Skeletal muscle cell (primary cell): ENCODE measurements around the gene TSHR.
"Not testable (repeated sequence)": the region's sequence is repeated elsewhere in the genome, so short reads cannot be mapped to it uniquely, and the experiment has no call there.

Source experiments
- DNase-seq: peaks from one replicate; pipeline ENCODE4 v3.0.0-alpha.2; 2010; ENCODE audit warnings: low read depth
- H3K4me3 ChIP-seq: 2 replicates; pipeline ENCODE4 v1.5.1; 2011; ENCODE audit warnings: low read depth, mild to moderate bottlenecking, control low read depth, low read length, moderate library complexity

TSHR gene

DNA sequence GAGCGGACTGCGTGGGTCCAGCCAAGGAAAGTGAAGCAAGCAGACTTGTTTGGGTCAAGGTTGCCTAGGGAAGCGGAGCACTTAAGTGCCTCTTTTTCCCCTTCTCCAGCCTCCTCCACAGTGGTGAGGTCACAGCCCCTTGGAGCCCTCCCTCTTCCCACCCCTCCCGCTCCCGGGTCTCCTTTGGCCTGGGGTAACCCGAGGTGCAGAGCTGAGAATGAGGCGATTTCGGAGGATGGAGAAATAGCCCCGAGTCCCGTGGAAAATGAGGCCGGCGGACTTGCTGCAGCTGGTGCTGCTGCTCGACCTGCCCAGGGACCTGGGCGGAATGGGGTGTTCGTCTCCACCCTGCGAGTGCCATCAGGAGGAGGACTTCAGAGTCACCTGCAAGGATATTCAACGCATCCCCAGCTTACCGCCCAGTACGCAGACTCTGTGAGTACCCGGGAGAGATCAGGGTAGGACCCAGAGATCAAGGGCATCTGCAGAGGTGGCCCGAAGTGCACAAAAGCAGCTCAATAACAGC, at the start of gene TSHR:
TSHR (plus strand) TSS at position 206 of the 526 bp plus-strand sequence; CDS start at position 266, 60 bp downstream.
- no peak for DNase-seq
- peak within 1 kb of the TSS; percentile 64 for H3K4me3 ChIP-seq

DNA sequence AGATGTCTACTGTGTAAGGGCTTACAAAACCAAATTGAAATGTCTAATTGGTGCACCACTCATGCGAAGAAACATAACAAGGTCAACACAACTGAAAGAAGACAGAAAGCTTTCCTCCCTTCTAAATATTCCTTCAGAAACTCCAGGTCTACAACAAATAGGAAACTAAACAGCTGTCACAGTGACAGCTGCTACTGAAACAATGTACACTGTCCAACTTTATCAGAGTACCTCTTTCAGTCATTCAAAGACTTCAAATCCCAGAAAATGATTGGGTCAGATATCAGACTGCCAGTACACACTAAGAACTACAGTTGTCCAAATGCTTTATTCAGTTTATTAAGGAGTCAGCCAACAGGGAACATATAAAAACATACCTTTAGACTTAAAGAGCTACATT, 49.1 kb upstream of the TSHR start:
- H3K4me3 ChIP-seq = no peak overlapping the region
- peak; percentile 15 for DNase-seq

DNA sequence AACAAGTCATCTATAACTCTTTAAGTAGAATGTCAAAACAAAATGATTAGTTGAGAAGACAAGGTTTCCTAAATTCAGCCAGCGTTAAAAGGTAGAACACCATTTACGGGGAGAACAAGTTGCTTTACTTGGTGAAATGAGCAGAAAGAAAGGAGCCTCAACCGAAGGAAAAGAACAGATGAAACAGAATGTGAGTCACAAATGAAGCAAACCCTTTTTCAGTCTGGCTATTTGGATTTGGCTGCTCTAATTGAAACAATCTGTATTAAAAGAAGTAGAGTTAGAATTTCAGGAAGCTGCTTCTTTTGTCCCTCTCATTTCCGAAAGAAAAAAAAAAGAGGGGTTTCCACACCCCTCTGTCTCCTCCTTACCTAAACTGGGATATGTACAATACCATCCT, 48.5 kb upstream of the TSHR start:
- no peak overlapping the region for H3K4me3 ChIP-seq
- DNase-seq = no peak

DNA sequence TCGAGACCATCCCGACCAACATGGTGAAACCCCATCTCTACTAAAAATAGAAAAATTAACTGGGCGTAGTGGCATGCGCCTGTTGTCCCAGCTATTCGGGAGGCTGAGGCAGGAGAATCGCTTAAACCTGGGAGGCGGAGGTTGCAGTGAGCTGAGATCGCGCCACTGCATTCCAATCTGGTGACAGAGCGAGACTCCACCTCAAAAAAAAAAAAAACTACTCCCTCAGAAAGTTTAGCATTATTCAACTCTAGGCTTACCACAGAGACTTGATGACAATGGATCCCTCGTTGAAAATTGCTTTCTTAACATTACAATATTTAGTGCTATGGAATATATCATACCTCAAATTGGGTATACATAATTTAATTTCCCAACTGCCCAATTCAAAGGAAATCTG, 43.4 kb upstream of the TSHR start:
- not testable (repeated sequence) for DNase-seq, H3K4me3 ChIP-seq

DNA sequence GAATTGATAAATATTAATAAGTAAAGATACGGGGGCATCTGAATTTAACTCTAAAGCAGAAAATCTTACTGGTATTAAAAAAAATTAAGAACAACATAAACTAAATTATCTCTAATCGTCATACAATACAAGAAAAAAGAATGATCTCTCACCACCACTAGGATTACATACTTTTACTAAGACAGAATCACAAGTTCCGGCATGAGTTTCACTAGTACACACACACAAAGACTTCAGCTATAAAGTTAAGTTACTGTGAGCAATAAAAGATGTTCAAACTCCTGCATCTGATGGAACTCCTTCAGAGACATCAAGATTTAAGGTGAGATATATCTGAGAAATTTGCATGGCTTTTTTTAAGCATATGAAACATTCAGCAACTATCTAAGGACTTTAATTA, 35.8 kb upstream of the TSHR start:
- DNase-seq = no peak

DNA sequence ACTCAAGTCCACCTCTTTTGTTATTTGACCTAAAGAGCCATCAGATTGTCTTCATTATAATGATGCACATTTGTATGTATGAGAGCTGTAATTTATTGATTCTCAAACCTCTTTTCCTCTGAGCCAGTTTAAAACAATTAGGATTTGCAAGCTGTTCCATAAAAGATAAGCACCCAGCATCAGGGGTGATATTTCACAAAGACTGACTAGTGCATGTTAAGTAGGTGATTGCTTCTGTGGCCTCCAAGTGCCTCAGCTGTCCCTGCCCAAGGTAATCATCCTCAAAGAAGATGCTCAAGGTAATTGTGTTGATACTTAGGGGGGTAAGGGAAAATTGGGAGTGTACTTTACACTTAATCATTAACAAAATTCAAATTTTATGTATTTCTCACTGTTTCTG, 32.1 kb upstream of the TSHR start:
- DNase-seq = no peak
- H3K4me3 ChIP-seq = no peak overlapping the region

More for the DNA sequence above, 35.8 kb upstream of the TSHR start:
- no peak overlapping the region for H3K4me3 ChIP-seq

DNA sequence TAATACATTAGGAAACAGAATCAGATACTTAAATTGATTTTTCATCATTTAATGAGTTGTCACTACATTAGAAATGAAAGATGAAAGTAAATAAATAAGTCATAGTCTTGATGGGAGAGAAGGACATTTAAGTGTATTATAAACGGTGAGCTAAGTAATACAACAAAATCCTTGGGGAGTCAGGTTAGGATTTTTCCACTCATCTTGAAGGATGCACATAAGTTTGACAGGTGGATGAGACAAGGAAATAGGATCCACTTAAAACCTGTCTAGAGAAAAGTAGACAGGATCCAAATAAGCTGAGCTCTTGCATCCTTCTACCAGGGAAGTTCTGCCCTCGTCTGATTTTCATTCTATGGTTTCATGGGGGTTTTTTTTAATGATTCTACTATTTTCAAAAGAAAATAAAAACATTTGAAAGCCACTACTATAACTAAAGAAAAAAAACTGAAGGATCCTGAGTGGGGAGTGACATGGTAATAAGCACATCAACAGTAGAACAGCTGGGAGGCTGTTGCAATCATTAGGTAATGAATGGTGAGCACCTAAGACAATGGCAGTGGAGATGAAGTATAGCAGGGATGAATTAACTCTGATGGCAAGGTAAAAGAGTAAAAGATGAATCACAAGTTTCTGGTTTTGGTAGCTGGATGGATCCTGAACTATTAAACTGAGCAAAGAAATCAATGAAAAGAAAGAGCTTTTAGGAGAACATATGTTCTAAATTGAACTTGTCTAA, 30.9 kb upstream of the TSHR start:
- no peak overlapping the region for H3K4me3 ChIP-seq
- DNase-seq = no peak

DNA sequence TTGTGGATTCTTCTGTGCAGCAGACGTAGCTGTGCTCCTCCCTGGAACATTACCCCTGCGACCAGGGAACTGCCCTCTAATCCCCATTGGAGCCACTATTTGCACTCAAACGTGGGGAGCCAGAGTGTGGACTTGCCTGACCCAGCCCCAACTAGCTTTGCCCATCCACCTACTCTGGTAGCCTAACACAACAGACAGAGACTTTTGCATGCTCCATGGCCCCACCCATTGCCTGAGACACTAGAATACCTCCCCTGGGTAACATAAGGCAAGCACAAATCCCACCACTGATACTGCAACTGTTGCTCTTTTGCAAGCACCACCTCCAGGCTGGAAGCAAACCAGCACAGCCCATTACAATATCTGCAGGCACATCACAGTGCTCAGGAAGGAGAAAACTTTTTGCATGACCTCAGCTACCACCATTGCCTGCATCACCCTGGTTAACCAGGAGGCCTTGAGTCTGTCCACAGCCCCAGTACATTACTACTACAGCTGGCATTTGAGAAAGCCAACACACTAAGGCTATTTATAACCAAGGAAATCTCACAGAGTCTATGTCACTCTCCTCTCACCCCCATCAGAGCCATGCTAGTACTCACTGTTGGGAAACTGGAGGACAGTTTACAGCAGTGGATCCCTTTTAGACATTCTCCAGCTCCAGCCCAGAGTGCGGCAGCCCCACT, 28.9 kb upstream of the TSHR start:
- H3K4me3 ChIP-seq = no peak overlapping the region
- peak; percentile 73 for DNase-seq

DNA sequence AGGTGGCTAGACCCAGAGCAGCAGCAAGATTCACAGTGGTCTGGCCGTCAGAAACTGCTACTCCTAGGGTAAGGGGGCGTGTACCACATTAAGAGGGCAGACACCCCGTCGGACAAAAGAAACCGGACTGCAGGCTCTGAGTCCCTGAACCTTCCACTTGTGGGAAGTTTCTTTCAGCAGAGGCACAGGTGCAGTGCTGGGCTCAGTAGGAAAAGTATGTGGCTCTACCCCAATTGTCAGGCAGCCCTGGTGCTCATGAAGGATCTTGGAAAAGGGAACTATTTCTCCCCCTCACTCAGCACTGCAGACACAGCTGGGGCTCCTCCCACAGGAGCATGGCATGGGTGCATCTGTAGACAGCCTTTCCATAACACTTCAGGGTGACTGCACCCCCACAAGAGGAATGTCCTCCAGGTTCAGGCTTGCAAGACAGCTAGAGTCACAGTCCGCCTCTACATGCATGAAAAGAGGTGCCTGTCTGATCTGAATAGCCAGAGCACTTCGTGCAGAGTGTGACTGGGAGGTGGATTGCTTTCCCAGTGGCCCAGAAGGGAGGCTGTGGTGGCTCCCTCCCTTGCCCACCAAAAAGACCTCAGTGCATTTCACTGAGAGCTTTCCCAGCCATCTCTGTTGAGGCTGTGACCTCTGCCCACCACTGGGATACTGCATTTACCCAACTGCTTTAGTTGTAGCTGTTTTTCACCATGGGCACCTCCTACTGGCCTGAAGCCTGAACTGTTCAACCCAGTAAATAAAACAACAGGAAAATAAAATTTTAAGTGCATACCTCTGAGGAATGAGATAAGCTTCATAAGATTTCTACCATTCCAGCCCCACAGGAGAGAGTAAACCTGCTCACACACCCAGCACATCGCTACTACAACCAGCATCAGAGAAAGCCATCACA, 28.1 kb upstream of the TSHR start:
- DNase-seq = no peak
- H3K4me3 ChIP-seq = no peak overlapping the region

DNA sequence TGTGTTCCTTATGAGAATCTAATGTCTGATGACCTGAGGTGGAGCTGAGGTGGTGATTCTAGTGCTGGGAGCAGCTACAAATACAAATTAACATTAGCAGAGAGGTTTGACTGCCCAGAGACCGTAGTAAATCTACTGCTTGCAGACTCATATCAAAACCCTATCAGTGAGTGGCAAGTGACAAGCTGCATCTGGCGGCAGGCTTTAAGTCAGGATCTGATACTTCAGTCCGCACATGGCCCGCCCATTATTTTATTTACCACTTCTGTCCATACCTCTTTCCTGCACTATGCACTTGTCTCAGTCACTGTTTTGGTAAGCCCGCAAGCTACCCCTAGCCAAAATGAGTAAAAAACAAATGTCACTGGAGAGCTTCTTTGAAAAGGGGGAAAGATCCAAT, 25.3 kb upstream of the TSHR start:
- H3K4me3 ChIP-seq = no peak overlapping the region
- DNase-seq = no peak

DNA sequence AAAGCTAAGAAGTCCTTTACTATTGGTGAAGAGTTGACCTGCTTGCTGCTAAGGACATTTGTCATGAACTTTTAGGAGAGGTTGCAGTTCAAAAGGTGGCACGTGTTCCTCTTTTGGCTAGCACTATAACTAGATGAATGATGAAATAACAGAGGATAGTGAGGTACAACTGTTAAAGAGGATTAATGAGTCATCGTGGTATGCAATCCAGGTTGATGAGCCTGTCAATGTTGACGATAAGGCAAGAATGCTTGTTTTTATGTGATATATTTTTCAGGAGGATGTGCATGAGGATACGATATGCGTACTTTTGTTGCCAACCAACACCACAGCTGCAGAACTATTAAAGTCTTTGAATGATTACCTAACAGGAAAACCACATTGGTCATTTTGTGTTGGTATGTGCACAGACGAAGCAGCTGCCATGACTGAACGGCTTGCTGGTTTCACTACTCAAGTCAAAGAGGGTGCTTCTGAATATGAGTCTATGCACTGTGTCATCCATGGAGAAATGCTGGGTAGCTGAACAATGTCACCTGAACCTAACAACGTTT, 24.5 kb upstream of the TSHR start:
- peak; percentile 91 for DNase-seq
- no peak overlapping the region for H3K4me3 ChIP-seq

DNA sequence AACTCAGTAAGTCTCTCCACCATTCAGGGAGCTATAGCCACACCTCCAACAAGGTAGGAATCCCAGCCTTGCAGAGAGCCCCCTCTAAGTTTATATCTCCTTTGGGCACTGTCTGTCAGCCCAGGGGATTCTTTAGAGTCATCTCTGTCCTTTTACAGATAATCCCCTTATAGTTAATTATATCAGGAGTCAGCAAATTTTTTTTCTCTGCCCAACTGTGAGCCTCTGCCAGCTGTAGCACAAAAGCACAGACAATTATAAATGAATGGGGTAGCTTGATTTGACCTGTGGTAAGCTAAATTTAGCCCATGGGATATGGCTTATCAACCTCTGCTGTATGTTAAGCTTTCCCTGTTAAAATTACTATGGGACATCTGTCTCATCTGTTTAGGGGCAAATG, 22.1 kb upstream of the TSHR start:
- no peak for DNase-seq
- H3K4me3 ChIP-seq = no peak overlapping the region

DNA sequence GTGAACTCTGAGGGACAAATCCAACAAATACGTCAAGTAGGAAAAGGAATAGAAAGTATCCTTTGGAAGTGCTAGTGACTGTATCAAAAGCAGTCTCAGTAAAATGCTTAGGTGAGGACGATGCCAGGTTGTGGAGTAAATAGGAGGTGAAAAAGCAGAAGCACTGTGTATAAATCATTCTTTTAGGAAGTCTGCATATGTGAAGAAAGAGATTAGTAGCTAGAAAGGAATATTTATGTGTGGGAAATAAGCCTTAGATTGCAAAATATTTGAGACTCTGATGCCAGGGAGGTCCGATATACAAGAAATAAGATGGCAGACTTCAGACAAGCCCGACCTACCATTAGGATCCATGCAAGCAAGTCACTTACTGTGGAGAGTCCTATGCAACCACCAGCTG, 21.7 kb upstream of the TSHR start:
- H3K4me3 ChIP-seq = no peak overlapping the region
- DNase-seq = no peak

DNA sequence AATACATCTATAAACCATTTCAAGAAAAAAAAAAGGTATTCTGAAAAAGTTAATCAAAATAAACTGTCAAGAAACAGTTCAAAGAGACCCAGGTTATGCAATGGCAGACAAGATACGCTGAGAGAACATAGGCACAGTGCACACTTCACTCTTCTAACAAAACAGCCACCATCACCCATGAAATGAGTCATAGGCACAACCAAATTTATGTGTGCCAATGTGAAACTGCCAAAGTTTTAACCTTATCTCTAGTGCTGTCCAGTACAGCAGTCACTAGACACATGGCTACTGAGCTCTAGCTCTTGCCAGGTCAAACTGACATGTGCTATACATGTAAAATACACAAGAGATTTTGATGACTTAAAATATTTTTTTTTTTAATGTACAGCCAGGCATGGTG, 15.3 kb upstream of the TSHR start:
- no peak overlapping the region for H3K4me3 ChIP-seq
- no peak for DNase-seq

DNA sequence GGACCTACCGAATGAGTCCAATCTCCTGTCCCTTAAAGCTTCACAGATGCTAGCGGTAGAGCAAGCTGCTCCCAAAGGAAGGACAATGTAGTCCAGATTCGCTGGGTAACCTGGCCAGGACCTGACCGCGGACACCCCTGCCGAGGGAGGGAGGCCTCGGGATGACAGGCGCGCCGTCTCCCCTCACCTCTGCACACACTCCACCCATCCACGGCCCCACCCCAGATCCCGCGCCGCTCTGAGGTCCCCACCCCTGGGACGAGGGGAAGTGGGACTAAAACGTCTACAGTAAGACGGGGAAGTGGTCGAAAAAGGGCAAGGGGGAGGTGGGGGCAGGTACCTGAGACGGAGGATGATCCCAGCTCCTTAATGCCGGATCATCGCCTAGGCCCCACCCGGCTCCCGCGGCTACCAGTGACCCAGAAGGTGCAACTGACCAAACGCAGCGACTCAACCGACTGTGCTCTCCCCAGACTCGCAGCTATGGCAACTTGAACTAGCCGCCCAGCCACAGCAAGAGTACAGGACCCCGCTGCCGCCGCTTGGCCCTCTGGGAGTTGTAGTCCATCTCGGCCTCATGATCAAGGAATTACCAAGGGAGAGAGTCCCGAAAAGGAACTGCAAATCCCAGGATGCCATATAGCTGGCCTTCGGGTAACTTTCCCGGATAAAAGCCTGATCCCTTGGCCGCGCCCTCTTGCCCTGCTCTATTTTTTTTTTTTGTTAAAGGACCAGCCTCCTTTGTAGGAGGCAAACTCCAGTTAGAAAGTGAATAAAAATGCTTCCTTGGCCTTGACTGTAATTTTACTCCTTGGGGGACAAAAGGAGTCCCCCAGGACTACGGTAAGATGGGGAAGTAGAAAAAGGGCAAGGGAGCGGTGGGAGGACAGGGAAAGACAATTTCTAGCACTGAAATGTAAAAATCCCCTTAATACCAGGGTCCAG, 13.9 kb upstream of the TSHR start, which contains the start of gene CEP128:
CEP128 (minus strand) TSS at position 498 of the 945 bp plus-strand sequence.
- peak within 1 kb of the TSS; percentile 88 for H3K4me3 ChIP-seq
- DNase-seq = peak; percentile 94

DNA sequence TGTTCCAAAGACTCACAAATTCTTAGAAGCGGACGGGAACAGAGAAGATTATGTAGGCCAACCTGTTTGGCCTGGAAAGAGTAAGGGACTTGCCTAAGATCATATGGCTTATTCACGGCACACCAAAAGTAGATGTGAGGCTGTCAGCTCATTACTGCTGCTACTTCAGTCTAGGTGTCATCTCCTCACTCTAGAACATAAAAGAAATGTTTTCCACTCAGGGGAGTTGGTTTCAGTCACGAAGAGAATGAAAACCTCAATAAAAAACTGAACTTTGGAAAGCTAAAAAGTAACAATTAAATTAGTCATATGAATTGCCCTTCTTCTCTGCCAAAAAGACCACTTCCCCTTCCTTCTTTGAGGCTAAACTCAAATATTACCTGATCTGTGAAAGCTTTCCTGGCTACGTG, 13.2 kb upstream of the TSHR start:
- DNase-seq = no peak

DNA sequence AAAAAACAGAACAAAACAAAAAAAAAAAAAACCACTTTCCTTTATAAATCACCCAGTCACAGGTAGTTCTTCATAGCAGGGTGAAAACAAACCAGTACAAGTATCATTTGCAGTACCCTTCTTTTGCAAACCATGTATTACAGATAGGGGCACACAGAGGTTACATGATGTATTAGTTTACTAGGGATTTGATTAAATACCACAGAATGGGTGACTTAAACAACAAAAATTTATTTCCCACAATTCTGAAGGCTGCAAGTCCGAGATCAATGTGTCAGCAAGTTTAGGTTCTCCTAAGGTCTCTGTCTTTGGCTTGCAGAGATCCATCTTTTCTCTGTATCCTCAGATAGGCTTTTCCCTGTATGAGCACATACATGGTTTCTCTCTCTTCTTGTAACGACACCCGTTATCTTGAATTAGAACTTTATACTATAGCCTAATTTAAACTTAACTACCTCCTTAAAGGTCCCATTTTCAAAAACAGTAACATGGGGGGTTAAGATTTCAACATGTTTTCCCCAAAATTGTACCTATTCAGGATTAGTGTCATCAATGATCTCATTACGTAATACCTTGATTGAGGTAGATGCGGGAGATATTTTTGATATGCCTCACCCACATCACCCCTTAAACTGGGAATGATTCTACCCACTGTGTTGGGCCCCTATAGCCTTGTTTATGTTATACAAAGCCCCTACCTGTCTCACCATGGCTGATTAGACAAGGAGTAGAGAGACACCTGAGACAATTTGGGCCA, 10.4 kb upstream of the TSHR start:
- H3K4me3 ChIP-seq = no peak overlapping the region

More for the DNA sequence above, 13.2 kb upstream of the TSHR start:
- H3K4me3 ChIP-seq = peak overlapping the region; percentile 88

DNA sequence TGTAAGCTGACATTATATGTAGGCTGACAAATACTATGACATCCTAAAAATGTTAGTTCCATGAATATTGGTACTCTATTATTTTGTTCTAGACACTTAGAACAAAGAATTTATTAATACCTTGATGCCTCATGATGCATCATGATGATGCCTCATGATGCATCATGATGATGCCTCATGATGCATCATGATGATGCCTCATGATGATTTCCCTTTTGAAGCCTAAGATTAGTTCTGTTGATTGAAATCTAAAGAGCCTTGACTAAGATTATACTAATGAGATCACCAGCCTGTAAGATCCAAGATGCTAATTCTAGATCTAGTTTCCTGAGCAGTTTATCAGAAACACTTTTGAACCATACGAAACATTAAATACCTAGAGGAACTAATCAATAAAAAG, 9.2 kb upstream of the TSHR start:
- DNase-seq = no peak

More for the DNA sequence above, 10.4 kb upstream of the TSHR start:
- DNase-seq = no peak

More for the DNA sequence above, 9.2 kb upstream of the TSHR start:
- no peak overlapping the region for H3K4me3 ChIP-seq
